ENCODE measurements around the gene SRSF10.

DNA sequence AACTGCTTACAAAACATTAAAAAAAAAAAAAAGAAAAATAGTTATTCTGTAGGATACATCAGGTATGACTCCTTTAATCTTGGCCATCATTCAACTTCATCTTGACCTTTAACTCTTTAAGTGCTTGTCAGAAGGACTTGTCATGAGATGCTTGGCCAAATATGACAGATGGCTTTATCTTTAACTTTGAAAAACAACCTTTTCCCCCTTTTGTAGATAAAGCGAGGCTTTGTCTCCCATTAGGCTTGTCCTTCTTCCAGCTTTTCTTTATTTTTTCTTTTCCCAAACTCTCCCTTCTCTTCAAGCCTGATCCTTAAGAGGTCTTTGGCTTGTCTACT lies 2.3 kb downstream of the SRSF10 start:
- no peak for TF ChIP-seq EZH2phosphoT487 (IDR thresholded peaks at IDR 0.05; ENCODE audit: low read depth)
- TF ChIP-seq, protein P1, sequence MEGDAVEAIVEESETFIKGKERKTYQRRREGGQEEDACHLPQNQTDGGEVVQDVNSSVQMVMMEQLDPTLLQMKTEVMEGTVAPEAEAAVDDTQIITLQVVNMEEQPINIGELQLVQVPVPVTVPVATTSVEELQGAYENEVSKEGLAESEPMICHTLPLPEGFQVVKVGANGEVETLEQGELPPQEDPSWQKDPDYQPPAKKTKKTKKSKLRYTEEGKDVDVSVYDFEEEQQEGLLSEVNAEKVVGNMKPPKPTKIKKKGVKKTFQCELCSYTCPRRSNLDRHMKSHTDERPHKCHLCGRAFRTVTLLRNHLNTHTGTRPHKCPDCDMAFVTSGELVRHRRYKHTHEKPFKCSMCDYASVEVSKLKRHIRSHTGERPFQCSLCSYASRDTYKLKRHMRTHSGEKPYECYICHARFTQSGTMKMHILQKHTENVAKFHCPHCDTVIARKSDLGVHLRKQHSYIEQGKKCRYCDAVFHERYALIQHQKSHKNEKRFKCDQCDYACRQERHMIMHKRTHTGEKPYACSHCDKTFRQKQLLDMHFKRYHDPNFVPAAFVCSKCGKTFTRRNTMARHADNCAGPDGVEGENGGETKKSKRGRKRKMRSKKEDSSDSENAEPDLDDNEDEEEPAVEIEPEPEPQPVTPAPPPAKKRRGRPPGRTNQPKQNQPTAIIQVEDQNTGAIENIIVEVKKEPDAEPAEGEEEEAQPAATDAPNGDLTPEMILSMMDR (IDR thresholded peaks at IDR 0.05; ENCODE audit: low read depth, low read length), result no peak
